Left lung (tissue), 10 donors: Measurements from ENCODE around the gene CEP97. TPM values are rescaled to one million over a fixed set of nuclear protein-coding genes. Genes with fewer than 3 reads are reported as not detected.

Source experiments
- ATAC-seq: fragments of 200-7000 bp; cut with Tn5 transposase; one replicate; pipeline ENCODE4 v1.9.1; 2020; ENCODE audit warnings: moderate library complexity
- DNase-seq, 4 donors: peaks; one replicate each; pipeline ENCODE4 v3.0.0-alpha.2; 2013 to 2020
- H3K27ac ChIP-seq, 2 donors: fragments of 200-600 bp; sonication (generic) in 1 of 2; one replicate each; pipeline versions ENCODE4 v1.5.0 to v1.8.0; 2020 to 2021
- H3K27me3 ChIP-seq, 2 donors: fragments of 200-600 bp; sonication (generic) in 1 of 2; one replicate each; pipeline versions ENCODE4 v1.5.0 to v1.8.0; 2020 to 2021
- H3K36me3 ChIP-seq, 2 donors: fragments of 200-600 bp; sonication (generic) in 1 of 2; one replicate each; pipeline versions ENCODE4 v1.5.0 to v1.8.0; 2020 to 2021
- H3K4me1 ChIP-seq, 2 donors: fragments of 200-600 bp; one replicate each; pipeline ENCODE4 v1.8.0; 2021
- H3K4me3 ChIP-seq, 2 donors: fragments of 200-600 bp; sonication (generic) in 1 of 2; one replicate each; pipeline versions ENCODE4 v1.5.0 to v1.8.0; 2020 to 2021; ENCODE audit warnings: mild to moderate bottlenecking in 1 of 2
- H3K9me3 ChIP-seq, 2 donors: fragments of 200-600 bp; sonication (generic) in 1 of 2; one replicate each; pipeline versions ENCODE4 v1.5.0 to v1.8.0; 2020 to 2021
- intact Hi-C, 2 donors: fragments of 100-400 bp; cut with DNase I; formaldehyde crosslinking; loops; one replicate each; pipeline versions ENCODE4 v1.11.2 to v1.14.2; 2022
- polyA plus RNA-seq, 6 donors: library from polyadenylated mRNA; unstranded; fragments of 120-200 nt; gene quantifications; one replicate each; pipeline ENCODE4 v1.2.1, GENCODE V29; 2013; ENCODE audit not compliant: insufficient read length in 6 of 6
- total RNA-seq, 2 donors: library from RNA; stranded (reverse); fragmentation: NEBNext Ultra II Directional; extraction: Animal tissue kit (Norgen Biotek cat#: 25700); gene quantifications; one replicate each; pipeline ENCODE4 v1.2.1, GENCODE V29; 2021
- TF ChIP-seq, protein P1 (sequence below), 2 donors: fragments of 200-600 bp; sonication (generic) in 1 of 2; IDR thresholded peaks; one replicate each; pipeline versions ENCODE4 v1.5.0 to v1.8.0; 2021; ENCODE audit warnings: antibody characterized with exemption in 2 of 2
- donor health status: DM: no; HTN: yes; CAD: no.
- donor health status: DM: no; HTN: no; CAD: no.

The CEP97 gene
- total and polyA plus RNA-seq, 8 donors: 8.5 to 23.7 (median 19.5) TPM

DNA sequence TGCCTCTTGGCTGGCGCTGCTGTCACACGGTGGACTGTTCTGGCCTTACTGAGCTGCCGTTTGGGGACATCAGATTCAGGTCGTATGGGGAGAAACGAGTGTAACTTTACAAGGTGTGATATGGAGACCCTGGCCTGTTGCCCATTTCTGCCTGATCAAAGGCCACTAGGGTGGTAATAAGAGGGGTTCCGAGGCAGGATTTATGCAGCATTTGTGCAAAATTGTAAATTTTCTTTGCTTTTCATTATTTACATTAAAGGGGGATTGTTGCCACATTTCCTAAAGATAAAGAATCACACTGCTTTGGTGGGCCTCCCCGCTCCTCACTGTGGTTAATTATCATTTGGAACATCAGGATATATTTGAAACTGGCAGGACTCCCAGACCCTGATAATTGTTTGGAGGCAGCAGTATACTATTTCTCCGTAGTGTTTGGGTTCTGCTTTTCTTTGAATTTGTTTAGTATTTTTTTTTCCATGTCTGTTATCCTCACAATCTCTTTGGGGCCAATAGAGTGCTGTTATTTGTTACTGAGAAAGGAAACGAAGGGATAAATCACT, 55.5 kb downstream of the CEP97 start:
- no peak for ATAC-seq
- TF ChIP-seq, protein P1, sequence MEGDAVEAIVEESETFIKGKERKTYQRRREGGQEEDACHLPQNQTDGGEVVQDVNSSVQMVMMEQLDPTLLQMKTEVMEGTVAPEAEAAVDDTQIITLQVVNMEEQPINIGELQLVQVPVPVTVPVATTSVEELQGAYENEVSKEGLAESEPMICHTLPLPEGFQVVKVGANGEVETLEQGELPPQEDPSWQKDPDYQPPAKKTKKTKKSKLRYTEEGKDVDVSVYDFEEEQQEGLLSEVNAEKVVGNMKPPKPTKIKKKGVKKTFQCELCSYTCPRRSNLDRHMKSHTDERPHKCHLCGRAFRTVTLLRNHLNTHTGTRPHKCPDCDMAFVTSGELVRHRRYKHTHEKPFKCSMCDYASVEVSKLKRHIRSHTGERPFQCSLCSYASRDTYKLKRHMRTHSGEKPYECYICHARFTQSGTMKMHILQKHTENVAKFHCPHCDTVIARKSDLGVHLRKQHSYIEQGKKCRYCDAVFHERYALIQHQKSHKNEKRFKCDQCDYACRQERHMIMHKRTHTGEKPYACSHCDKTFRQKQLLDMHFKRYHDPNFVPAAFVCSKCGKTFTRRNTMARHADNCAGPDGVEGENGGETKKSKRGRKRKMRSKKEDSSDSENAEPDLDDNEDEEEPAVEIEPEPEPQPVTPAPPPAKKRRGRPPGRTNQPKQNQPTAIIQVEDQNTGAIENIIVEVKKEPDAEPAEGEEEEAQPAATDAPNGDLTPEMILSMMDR (IDR thresholded peaks at IDR 0.05): no peak
- DNase-seq: peak in 2 of 4 donors; percentile 13 to 28
- peak overlapping the region; percentile 79 to 98 for H3K4me3 ChIP-seq
- intact Hi-C loops: no loop called here
- peaks cover 0 to 21% of the 10 kb centered on the region in 2 donors for H3K36me3 ChIP-seq
- H3K27me3 ChIP-seq: no peaks in the 10 kb centered on the region
- no peaks in the 10 kb centered on the region for H3K9me3 ChIP-seq
- H3K4me1 ChIP-seq: peaks cover 6 to 45% of the 10 kb centered on the region in 2 donors
- H3K27ac ChIP-seq: peak overlapping the region; percentile 81 to 89

DNA sequence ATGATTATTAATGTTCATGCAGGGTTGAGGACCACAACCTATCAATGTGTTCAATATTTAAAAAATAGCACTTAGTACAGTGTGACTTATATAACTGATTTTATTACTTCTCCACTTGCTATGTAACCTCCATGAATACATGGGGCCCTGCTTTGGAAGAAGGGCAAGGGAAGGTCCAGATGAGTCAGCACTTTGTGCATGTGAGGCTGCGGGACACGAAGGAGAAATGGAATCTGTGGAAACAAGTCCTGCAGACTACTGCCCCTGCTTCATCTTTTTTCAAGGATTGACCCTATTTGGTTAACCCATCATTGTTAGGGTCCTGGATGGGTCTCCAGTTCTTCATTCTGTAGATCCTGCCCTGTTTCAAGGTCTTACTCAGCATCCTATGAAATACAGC, 56.2 kb downstream of the CEP97 start:
- Histone ChIP-seq H3K4me1 (peaks cover 6 to 53% of the 10 kb centered on the region in 2 donors), H3K27ac (no peak overlapping the region), H3K27me3 (no peaks in the 10 kb centered on the region), H3K9me3 (no peaks in the 10 kb centered on the region), H3K36me3 (peaks cover 0 to 25% of the 10 kb centered on the region in 2 donors), H3K4me3 (peak overlapping the region in 1 of 2 donors; percentile 98)
- intact Hi-C loops: no loop called here
- DNase-seq: peak in 1 of 4 donors; percentile 8
- no peak for ATAC-seq
- TF ChIP-seq, protein P1 (IDR thresholded peaks at IDR 0.05): no peak

DNA sequence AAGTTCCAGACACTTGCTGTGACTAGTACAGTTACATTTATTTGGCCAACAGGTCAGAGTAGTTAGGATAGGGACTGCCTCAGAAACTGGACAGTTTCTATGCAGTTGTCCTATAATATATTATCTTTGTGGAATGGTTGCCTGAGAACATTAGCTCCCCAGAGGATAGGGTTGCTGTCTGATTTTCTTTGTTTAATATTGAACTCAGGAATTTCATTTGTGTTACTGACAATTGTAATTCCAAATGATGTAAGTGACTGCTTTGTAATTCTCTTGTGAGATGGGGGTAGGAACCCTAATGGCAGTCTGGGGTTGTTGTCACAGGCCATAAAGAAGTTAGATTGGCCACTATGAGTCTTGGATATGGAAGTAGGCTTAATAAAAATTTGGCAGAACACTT, 56.8 kb downstream of the CEP97 start:
- ATAC-seq (no peak), DNase-seq (no peak)
- Histone ChIP-seq H3K27ac (no peak overlapping the region), H3K4me3 (peak overlapping the region in 1 of 2 donors; percentile 98), H3K27me3 (no peaks in the 10 kb centered on the region), H3K4me1 (peaks cover 6 to 58% of the 10 kb centered on the region in 2 donors), H3K9me3 (no peaks in the 10 kb centered on the region), H3K36me3 (peaks cover 0 to 30% of the 10 kb centered on the region in 2 donors)
- TF ChIP-seq, protein P1 (IDR thresholded peaks at IDR 0.05): no peak
- intact Hi-C loops: no loop called here

- peaks cover 0 to 69% of the 10 kb centered on the region in 2 donors for H3K36me3 ChIP-seq
- TF ChIP-seq, protein P1 (IDR thresholded peaks at IDR 0.05): no peak
- no peak overlapping the region for H3K4me3 ChIP-seq
- no peak for DNase-seq
- H3K4me1 ChIP-seq: peaks cover 2 to 50% of the 10 kb centered on the region in 2 donors
- ATAC-seq: peak; percentile 32
- H3K9me3 ChIP-seq: no peaks in the 10 kb centered on the region
- no peaks in the 10 kb centered on the region for H3K27me3 ChIP-seq
- peak overlapping the region; percentile 37 to 79 for H3K27ac ChIP-seq
- intact Hi-C loops: no loop called here
Measured at GRCh38 chr3:101784855-101785613, 60.6 kb downstream of the CEP97 start.

GRCh38 chr3:101791778-101792177, 67.4 kb downstream of the CEP97 start:
- ATAC-seq (no peak), DNase-seq (no peak)
- Histone ChIP-seq H3K4me3 (no peak overlapping the region), H3K36me3 (peaks cover 0 to 75% of the 10 kb centered on the region in 2 donors), H3K27me3 (no peaks in the 10 kb centered on the region), H3K27ac (no peak overlapping the region), H3K4me1 (peaks cover 0 to 5% of the 10 kb centered on the region in 2 donors), H3K9me3 (peaks cover 0 to 6% of the 10 kb centered on the region in 2 donors)
- TF ChIP-seq, protein P1 (IDR thresholded peaks at IDR 0.05): no peak
- intact Hi-C loops: no loop called here
